ENCODE measurements around the gene DNAI7.

The DNAI7 gene

GRCh38 chr12:25200703-25201102, 5.7 kb upstream of the DNAI7 start:
- peaks cover 3 to 4% of the 10 kb centered on the region in 2 experiments for H3K4me1 ChIP-seq (ENCODE audit: control insufficient read depth in 1 of 2, insufficient read depth in 1 of 2, low read depth in 1 of 2, low read length in 1 of 2)
- H3K27ac ChIP-seq, result no peak overlapping the region
- no peak overlapping the region for H3K4me3 ChIP-seq (ENCODE audit: low read depth in 1 of 2, low read length in 1 of 2)
- H3K36me3 ChIP-seq, result peaks cover 26% of the 10 kb centered on the region
- TF ChIP-seq CTCF (IDR thresholded peaks at IDR 0.05), result no peak
- no peaks in the 10 kb centered on the region for H3K27me3 ChIP-seq
- H3K9me3 ChIP-seq, result no peaks in the 10 kb centered on the region

DNA sequence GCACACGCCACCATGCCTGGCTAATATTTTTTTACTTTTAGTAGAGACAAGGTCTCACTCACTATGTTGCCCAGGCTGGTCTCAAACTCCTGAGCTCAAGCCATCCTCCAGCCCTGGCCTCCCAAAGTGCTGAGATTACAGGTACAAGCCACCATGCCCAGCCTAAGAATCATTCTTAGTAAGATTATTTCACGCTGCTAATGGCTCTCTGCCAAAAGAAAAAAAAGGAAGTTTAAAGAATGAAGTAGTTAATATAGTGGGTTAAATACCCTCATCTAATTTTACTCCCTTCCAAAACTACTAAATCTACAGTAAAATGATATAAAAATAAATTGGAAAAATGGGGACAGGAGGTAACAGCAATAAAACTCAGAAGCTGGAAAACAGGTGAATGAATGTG, 2.6 kb upstream of the DNAI7 start:
- H3K4me1 ChIP-seq (ENCODE audit: control insufficient read depth in 1 of 2, insufficient read depth in 1 of 2, low read depth in 1 of 2, low read length in 1 of 2), result peaks cover 14 to 18% of the 10 kb centered on the region in 2 experiments
- H3K36me3 ChIP-seq, result no peaks in the 10 kb centered on the region
- no peaks in the 10 kb centered on the region for H3K9me3 ChIP-seq
- H3K27ac ChIP-seq, result no peak overlapping the region
- TF ChIP-seq CTCF (IDR thresholded peaks at IDR 0.05), result no peak
- H3K4me3 ChIP-seq (ENCODE audit: low read depth in 1 of 2, low read length in 1 of 2), result no peak overlapping the region
- no peaks in the 10 kb centered on the region for H3K27me3 ChIP-seq

GRCh38 chr12:25194722-25195055, 271 bp downstream of the DNAI7 start:
- TF ChIP-seq CTCF (IDR thresholded peaks at IDR 0.05), result no peak
- Histone ChIP-seq H3K27ac (peak overlapping the region; percentile 82), H3K27me3 (no peaks in the 10 kb centered on the region), H3K9me3 (no peaks in the 10 kb centered on the region), H3K4me1 (ENCODE audit: control insufficient read depth in 1 of 2, insufficient read depth in 1 of 2, low read depth in 1 of 2, low read length in 1 of 2) (peaks cover 14 to 18% of the 10 kb centered on the region in 2 experiments), H3K36me3 (no peaks in the 10 kb centered on the region), H3K4me3 (ENCODE audit: low read depth in 1 of 2, low read length in 1 of 2) (peak overlapping the region; percentile 75 to 84)

- Histone ChIP-seq H3K27ac (peak overlapping the region; percentile 82), H3K27me3 (no peaks in the 10 kb centered on the region), H3K36me3 (no peaks in the 10 kb centered on the region), H3K9me3 (no peaks in the 10 kb centered on the region), H3K4me1 (ENCODE audit: control insufficient read depth in 1 of 2, insufficient read depth in 1 of 2, low read depth in 1 of 2, low read length in 1 of 2) (peaks cover 14 to 18% of the 10 kb centered on the region in 2 experiments), H3K4me3 (ENCODE audit: low read depth in 1 of 2, low read length in 1 of 2) (peak overlapping the region; percentile 75 to 84)
- TF ChIP-seq CTCF (IDR thresholded peaks at IDR 0.05), result no peak
These were observed 746 bp downstream of the DNAI7 start for GRCh38 chr12:25194214-25194613.

DNA sequence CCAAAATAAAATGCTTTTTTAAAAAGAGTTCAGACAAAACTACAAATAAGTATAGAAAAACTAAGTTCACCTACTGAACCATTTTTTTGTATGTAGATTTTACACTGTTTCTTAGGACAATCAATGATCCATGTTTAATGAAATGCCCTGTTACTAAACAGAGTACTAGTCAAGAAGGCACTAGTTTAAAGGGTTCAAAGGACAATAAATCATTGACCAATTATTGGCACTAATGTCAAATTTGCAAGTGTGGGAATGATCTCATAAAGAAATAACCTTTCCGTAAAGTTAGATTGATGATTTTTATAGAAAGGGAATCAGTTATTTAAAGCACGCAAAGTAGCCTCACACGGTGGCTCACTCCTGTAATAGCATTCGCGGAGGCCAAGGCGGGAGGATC, 4.2 kb downstream of the DNAI7 start:
- Histone ChIP-seq H3K9me3 (no peaks in the 10 kb centered on the region), H3K36me3 (no peaks in the 10 kb centered on the region), H3K27me3 (no peaks in the 10 kb centered on the region), H3K4me3 (ENCODE audit: low read depth in 1 of 2, low read length in 1 of 2) (no peak overlapping the region), H3K4me1 (ENCODE audit: control insufficient read depth in 1 of 2, insufficient read depth in 1 of 2, low read depth in 1 of 2, low read length in 1 of 2) (peaks cover 12 to 15% of the 10 kb centered on the region in 2 experiments), H3K27ac (no peak overlapping the region)
- no peak for TF ChIP-seq CTCF (IDR thresholded peaks at IDR 0.05)

- Histone ChIP-seq H3K36me3 (no peaks in the 10 kb centered on the region), H3K4me3 (ENCODE audit: low read depth in 1 of 2, low read length in 1 of 2) (no peak overlapping the region), H3K27me3 (no peaks in the 10 kb centered on the region), H3K4me1 (ENCODE audit: control insufficient read depth in 1 of 2, insufficient read depth in 1 of 2, low read depth in 1 of 2, low read length in 1 of 2) (peaks cover 4 to 7% of the 10 kb centered on the region in 2 experiments), H3K27ac (no peak overlapping the region), H3K9me3 (no peaks in the 10 kb centered on the region)
- TF ChIP-seq CTCF (IDR thresholded peaks at IDR 0.05), result no peak
These were observed 5.3 kb downstream of the DNAI7 start for GRCh38 chr12:25189656-25190055.

All from neutrophil (primary cell).